GM18498 (cell line): ENCODE results near the gene LIMS1.
A peak's percentile ranks its signal among the peaks of the same experiment; 100 is the strongest.
"Not testable (repeated sequence)": the region's sequence is repeated elsewhere in the genome, so short reads cannot be mapped to it uniquely, and the experiment has no call there.

Experiments used
- ATAC-seq: cut with Tn5 transposase; IDR thresholded peaks from one replicate; pipeline ENCODE4 v1.9.1; 2021; ENCODE audit warnings: mild to moderate bottlenecking, moderate library complexity; ENCODE audit not compliant: unreplicated experiment

Gene LIMS1

DNA sequence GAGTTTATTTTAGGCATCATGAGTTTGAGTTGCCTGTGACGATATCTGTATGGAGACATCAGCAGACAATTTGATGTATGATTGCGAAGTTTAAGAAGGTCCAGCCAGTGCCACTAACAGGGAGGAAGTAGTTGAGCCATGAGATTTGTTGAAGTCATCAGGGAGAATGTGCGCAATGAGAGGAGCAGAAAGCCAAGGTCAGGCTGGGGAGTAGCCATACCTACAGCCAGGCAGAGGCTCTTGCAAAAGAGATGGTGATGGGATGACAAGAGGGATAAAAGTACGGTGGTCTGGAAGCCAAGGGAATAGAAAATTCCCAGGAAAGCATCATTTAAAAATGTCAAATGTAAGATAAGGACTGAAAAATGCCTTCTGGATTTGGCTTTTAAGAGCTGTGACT lies 51.2 kb downstream of the LIMS1 start:
- no peak for ATAC-seq

DNA sequence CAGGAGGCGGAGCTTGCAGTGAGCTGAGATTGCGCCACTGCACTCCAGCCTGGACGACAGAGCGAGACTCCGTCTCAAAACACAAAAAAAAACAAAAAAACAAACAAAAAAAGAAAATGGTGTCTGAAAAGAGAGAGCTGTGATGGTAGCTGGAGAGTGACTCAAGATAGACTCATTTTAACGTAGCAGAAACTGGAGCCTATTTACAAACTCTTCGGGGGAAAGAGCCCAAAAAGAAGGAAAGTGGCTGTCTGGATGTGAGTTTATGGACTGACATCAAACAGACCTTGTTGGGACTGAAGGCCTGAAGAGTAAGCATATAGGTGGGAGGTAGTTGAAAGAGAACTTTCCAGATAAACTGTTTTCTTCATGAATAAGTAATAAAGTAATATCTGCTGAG lies 51.8 kb downstream of the LIMS1 start:
- ATAC-seq, result no peak

DNA sequence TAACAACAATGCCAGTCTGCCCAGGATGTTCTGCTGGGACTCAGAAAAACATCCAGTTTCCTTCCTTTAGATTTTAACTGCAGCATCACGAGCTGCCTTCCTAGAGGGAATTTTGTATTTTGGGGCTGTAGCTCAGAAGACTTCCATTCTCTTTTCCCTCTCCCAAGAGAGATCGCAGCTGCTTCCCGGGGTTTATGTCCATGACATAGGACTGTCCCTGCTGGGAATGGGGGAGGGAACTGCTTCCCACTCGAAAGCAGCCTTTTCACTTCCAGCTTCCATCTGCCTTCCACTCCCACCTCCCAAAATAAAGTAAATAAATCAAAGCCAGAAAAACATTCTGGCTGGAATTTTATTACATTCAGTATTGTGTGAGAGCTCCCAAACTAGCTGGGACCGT lies 52.4 kb downstream of the LIMS1 start:
- ATAC-seq, result no peak

DNA sequence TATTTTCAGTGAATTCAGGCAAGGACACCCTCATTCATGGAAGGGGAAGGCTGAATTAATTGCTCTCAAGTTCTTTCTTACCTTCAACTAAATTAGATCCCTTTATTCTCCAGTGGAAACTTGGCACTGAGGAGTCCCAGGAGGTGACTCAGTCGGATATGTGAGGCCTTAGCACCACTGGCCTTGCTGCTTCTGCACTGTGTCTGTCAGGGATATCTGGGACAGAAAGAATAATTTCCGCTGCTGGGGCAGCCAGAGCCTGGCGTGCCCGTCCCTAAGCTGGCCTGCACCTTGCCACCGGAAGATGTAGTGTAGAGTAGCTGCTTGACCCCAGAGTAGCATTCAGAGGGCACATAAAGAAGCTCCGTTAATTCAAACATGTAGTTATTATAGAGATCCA lies 53.4 kb downstream of the LIMS1 start:
- no peak for ATAC-seq

DNA sequence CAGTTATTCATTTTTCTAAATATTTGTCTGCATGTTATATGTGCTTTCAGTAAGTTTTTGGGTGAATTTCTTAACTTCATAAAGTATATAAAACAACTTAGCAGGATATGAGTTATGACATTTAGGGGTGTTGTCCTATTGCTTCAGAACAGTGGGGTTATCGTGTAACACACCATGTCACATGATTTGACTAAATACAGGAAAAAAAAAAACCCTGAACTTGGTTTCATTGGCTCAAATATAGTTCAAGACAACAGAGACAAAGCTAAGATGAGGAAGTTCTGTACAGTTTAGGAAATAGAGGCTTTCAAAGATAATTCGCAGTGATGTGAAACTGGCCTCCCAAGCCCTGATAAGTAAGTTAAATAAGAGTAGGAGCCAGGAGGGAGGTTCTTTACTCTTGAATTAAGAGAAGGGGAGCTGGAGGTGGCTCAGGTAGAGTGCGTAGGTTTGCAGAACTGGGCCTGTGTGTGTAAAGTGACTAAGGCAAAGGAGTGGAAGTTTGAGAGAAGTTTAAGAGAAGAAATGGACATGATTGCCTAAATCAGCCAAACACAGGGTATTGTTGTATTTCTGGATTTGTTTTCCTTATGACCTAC lies 53.9 kb downstream of the LIMS1 start:
- no peak for ATAC-seq

DNA sequence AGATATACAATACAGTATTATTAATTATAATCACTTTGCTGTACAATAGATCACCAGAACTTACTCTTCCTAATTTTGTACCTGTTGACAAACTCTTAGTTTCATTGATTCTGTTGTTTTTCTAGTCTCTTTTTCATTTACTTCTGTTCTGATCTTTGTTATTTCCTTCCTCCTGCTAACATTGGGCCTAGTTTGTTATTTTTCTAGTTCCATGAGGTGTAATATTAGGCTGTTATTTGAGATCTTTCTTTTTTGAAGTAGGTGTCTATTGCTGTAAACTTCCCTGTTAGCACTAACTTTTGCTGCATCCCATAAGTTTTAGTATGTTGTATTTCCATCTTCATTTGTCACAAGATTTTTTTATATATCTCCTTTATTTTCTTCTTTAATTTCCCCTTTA lies 55.1 kb downstream of the LIMS1 start:
- no peak for ATAC-seq

DNA sequence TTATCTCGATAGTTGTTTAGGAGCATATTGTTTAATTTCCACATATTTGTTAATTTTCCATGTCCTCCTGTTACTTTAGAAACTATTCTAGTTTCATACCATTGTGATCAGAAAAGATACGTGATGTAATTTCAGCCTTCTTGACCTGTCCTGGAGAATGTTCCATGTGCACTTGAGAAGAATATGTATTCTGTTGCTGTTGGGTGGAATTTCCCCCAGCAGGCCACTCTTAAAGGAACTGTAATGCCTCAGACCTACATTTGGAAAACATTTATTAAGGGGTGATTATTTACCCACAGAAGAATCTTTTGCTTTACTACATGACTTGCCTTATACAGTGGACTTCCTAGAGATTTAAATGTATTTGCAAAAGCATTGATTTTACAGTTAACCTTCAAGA lies 55.5 kb downstream of the LIMS1 start:
- ATAC-seq, result no peak

DNA sequence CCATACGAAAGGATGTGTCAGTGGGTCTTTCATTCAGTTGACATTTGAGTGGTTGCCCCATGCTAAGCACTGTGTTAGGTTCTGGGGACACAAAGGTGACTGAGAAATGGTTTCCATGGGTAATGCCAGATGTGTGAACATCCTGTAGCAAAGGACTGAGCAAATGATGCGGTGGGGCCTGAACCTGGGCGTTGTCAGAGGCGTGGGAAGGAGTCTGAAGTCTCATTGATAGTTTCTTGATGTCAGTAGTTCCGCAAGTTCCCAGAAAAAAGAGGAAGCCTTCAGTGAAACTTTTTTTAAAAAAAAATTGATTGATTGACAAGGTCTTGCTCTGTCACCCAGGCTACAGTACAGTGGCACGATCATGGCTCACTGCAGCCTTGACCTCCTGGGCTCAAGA lies 56.9 kb downstream of the LIMS1 start:
- peak; percentile 66 for ATAC-seq

DNA sequence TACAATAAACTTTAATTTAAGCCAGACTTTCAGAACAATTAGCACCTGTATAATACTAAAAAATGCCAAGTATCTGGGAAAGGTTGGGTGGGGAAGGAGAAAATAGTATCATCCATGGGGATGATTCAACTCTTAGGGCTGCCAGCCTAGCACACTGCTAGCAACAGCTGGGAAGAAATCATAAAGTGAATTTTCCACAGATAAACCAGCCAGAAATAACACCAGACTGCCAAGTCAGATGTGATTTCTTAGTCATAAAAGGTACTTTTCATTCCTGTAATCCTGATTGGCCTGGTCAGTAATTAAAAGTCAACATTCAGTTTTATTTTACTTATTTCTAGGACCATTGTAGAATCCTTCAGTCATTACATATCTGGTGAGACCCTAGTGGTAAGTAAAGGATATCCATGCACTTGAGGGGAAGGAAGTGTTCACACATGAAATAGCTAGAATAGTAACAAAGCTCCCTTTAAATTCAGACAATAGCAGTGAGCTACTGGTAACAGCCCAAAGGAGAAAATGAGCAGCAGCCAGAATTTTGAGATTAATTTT lies 59.4 kb downstream of the LIMS1 start:
- ATAC-seq, result peak; percentile 5

DNA sequence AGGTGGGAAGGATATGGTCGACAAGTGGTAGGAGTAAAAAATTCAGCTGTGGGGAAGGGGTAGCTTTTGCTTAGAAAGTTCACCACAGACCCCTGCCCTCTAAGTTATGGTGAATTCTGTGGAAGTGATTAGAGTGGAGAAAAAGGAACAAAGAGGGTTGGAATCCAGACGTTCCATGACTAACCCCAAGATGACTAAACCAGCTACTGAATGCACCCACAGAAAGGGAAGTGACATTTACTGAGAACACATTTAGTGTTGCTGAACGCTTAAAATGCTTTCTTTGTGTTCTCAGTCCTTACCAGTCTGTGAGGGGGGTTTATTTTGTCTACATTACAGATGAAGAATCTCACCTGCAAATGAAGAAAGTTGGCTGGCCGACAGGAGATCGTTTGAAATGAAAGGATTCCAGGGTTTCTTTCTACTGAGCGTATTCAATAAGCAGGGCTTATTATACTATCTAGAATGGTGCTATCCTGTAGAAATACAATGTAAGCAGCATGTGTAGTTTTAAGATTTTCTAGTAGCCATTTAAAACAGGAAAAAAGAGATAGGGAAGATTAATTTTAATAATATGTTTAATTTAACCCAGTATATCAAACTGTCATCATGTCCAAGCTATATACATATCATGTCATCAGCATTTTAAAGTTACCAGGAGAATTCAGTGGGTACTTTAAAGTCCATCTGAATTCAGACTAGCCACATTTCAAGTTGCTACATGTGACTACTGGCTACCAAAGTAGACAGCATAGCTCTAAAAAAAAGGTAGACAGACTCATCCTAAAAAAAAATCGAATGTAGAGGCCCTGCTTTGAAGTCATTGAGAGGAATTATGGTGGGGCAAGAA lies 60.1 kb downstream of the LIMS1 start:
- peak; percentile 89 for ATAC-seq

DNA sequence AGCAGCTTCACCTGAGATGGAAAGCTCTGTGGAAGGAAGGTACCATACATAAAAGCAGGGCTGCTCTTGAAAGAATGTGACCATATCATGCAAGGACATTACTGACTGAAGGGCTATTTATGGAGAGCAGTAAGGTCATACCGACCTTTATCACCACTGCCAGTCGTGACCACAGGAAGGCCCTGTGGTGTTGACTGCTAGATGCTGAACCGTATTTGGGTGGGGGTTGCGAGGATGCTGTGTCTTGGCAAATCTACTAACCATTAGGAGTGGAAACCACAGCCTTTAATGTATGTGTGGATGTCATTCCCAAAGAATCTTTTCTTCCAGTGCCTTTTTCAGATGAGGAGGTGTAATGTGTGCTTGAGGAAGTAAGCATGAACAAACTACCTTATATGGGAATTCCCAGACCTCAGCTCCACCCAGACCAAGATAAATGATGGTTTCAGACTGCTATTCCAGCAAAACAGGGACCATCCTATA lies 60.8 kb downstream of the LIMS1 start:
- peak; percentile 63 for ATAC-seq

DNA sequence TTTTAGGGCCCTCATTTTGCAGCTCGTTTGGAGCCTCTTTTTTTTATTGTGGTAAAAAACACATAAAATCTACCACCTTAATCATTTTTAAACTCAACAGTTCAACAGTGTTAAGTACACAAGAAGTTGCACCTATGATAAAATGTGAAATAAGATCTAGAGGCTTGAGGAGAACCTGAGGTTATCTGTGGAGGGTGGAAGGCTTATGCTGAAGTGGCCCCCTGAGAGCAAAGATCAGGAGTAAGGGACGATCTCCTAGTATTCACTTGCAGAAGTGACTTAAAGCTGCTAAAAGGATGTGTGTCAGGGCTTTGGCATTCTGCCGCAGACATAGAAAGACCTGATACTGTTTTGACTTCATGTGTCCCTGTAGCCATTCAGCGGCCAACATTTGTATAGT lies 61.5 kb downstream of the LIMS1 start:
- not testable (repeated sequence) for ATAC-seq

DNA sequence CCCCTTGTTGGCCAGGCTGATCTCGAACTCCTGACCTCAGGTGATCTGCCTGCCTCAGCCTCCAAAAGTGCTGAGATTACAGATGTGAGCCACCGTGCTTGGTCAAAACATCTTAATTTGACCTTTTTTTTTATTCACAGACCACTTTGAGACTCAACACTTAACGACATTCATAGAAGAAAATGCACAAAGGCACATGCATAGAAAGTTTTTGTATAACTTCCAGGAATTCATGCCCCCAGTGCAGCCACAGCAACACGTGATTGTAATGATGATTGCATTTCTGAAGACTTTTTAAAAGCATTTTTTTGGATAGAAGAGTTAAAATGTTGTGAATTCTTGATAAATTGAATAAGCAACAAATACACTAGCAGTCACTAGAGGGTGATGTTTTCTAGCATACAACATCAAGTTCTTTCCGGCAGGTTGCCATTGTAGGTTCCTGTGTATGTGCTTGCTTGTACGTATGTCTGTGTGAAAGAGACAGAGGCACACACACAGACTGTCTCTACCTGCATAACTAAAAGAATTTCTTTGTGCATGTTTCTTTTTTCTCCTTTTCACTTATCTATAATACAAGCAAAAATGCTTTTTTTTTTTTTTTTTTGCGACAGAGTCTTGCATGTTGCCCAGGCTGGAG lies 63.0 kb downstream of the LIMS1 start:
- ATAC-seq, result not testable (repeated sequence)

DNA sequence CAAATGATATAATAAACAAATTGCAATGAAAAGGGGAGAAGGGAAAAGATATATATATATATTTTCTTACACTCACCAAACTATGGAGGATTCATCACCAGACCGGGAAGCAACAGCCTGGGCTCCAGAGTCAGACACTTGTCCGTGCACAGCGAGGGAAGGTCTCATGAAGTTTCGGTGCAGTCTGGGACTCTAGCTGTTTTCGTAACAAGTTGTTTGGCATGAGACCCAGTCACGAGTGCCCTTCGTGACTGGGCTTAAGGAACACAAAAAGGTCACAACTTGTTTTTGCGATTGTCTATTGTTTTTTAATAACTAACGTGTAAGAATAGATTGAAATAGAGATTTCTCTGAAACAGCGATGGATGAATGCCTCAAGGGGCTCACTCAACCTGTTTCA lies 66.9 kb downstream of the LIMS1 start:
- ATAC-seq, result not testable (repeated sequence)

DNA sequence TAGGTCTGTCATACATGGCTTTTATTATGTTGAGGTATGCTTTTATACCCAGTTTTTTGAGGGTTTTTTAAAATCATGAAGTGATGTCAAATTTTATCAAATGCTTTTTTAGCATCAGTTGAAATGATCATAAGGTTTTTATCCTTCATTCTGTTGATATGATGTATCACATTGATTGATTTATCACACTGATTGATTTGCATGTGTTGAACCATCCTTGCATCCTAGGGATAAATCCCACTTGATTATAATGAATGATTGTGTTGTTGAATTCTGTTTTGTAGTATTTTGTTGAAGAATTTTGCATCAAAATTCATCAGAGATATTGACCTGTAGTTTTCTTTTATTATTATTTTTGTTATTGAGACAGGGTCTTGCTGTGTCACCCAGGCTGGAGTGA lies 68.2 kb downstream of the LIMS1 start:
- no peak for ATAC-seq

DNA sequence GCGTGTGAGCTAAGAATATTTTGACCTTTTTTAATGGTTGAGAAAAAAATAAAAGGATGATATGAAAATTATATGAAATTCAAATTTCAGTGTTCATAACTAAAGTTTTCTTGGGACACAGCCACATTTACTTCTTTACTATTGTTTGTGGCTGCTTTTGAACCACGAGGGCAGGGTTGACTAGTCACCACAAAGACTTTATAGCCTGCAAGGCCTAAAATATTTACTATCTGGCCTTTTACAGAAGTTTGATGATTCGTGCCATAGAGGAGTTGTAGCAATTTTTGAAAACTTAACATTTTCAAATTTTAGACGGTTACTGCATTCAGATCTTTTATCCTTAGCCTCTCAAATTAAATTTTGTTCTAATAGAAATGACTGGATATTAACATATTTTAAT lies 69.9 kb downstream of the LIMS1 start:
- ATAC-seq, result no peak

DNA sequence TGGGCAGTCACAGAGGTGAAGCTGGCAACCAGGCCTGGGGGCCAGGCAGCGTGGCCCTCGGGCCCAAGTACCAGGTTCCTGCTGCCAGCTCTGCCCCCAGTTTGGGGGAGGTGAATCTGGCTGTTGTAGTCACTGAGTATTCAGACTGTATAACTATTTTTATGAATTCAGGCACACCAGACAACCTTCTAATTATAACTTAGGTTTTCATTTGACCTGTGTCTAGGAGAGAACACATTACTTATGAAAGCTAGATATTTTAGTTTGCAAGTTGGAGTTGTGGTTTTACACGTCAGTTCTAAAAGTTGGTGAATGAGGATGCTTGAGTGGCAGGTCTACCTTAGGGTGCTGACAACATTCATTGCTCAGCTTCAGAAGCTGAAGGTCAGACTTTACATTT lies 71.7 kb downstream of the LIMS1 start:
- peak; percentile 54 for ATAC-seq

DNA sequence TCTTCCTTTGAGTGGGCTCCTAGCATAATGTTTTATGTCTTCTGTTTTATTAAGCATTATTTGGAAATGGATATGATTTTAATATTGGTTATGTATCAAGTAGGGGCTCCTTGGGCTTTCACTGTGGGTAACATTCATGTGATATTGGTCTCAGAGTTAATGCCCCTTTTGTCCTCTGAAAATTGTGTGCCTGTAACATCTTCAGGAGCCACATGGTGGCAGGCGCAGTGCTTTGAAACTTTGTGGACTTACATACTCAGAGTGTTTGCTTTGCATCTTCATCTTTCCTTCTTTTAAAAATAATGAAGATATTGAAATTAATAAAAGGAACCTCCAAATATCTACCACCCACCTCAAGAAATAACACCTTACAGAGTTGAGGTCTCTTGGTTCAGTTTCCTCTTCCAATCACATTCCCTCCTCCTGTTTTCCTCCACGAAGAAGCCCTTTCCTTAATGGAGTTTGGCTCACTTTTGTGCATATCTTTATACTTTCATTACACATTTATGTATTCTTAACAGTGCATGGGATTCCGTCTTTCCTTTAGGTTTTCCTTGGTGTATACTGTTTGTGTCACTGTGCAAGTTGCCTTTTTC lies 73.5 kb downstream of the LIMS1 start:
- no peak for ATAC-seq

DNA sequence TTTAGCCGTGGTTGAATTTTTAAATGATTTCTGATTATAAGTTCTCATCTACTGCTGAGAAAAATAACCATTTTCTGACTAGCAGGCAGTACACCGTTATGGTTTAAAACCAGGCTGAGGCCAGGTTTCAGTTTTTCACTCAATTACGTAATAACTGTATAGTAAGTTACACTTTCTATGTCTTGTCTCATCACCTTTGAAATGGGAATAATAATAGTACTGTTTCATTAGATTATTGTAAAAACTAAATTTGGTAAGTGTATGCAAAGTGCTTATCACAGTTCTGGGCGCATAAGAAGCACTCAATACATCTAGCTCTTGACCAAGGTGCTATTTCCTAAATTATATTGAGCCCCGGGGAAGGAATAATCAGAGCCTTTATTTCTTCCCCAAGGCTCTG lies 76.8 kb downstream of the LIMS1 start:
- ATAC-seq, result no peak

DNA sequence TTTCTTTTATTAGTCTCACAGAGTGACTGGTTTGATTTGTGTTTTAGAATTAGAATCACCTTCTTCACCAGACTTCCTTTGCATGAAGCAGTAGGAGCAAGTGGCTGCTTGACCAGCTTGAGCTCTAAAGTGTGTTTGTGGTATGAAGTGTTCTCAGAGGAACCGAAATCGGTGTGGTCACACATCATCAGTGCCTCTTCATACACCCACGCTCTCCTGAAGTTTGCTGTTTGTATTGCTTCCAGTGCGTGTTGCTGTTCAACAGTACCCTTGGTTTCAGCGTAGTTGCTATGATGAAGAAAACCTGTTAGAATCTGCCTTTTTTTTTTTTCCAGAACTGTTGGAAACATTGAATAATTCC lies 77.9 kb downstream of the LIMS1 start:
- peak; percentile 82 for ATAC-seq

DNA sequence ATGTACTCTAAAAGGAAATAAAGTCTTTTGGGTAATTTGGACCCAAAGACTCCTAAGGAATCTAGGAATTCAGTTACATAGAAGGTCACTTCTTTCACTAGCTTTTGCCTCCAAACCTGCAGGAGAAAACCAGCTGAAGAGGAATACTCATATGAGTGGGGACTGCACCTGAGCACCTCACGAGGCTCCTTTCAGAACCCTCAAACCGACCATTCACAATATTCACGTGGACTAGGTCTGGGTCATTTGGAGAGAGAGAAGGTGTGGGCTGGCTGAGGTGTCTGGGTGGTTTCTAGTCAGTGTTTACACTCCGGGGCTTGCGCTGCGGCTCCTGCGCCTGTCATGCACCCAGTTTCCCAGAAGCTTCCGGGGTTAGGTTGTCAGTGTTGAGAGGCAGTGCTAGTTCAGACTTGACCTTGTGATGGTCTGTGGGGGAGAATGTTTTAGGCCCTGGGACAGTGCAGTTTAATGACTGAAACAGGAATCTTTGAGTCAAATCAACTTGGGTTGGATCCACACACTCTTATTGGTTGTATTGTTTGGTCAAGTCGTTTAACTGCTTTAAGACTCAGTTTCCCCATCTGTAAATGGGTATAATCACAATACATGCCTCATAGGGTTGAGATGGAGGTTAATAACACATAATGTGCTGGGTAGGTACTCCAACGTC lies 78.4 kb downstream of the LIMS1 start:
- peak; percentile 80 for ATAC-seq
